ENCODE measurements around the gene RHOBTB1.

DNA sequence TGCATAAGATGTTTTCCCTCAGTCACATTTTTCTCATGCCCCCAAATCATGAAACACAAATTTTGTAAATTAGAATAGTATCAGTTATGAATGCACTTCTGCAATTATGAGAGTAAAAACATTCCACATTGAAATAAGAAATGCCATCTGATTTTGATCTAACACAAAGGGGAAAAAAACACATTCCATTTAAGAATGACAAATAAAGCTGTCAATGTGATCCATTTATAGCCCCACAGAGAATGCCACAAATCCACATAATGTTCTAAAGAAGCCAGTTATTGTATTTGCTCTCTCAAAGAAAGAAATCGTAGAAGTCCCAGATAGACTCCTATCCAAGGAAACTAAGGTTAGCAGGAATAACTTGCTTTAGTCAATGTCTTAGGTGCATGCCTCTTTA lies 48.7 kb upstream of the RHOBTB1 start:
- TF ChIP-seq, protein P1, sequence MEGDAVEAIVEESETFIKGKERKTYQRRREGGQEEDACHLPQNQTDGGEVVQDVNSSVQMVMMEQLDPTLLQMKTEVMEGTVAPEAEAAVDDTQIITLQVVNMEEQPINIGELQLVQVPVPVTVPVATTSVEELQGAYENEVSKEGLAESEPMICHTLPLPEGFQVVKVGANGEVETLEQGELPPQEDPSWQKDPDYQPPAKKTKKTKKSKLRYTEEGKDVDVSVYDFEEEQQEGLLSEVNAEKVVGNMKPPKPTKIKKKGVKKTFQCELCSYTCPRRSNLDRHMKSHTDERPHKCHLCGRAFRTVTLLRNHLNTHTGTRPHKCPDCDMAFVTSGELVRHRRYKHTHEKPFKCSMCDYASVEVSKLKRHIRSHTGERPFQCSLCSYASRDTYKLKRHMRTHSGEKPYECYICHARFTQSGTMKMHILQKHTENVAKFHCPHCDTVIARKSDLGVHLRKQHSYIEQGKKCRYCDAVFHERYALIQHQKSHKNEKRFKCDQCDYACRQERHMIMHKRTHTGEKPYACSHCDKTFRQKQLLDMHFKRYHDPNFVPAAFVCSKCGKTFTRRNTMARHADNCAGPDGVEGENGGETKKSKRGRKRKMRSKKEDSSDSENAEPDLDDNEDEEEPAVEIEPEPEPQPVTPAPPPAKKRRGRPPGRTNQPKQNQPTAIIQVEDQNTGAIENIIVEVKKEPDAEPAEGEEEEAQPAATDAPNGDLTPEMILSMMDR (IDR thresholded peaks at IDR 0.05), result no peak
- TF ChIP-seq EZH2 (IDR thresholded peaks at IDR 0.05) (no peak), EZH2phosphoT487 (IDR thresholded peaks at IDR 0.05) (no peak)
